ENCODE results near the gene TBXA2R.

The TBXA2R gene

DNA sequence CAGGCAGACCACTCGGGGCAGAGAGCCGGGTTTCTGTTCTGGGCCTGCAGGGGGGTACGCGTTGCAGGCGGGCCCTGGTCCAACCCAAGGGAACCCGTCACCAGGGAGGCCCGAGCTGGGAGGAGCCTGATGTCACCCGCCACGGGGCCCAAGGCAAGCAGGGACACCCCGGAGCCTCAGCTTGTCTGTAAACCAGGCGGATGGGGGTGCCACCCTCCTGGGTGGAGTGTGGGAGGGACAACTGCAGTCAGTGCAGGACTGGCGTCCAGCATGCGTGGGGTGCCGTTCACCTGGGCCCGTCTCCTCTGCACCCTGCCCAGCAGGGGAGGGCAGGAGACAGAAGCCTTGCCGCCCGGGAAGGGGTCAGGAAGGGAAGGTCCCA lies 12.9 kb upstream of the TBXA2R start:
- no peak for DNase-seq (ENCODE audit: low spot score)

- DNase-seq (ENCODE audit: low spot score): no peak
Measured at GRCh38 chr19:3618811-3619630, 12.3 kb upstream of the TBXA2R start.

DNA sequence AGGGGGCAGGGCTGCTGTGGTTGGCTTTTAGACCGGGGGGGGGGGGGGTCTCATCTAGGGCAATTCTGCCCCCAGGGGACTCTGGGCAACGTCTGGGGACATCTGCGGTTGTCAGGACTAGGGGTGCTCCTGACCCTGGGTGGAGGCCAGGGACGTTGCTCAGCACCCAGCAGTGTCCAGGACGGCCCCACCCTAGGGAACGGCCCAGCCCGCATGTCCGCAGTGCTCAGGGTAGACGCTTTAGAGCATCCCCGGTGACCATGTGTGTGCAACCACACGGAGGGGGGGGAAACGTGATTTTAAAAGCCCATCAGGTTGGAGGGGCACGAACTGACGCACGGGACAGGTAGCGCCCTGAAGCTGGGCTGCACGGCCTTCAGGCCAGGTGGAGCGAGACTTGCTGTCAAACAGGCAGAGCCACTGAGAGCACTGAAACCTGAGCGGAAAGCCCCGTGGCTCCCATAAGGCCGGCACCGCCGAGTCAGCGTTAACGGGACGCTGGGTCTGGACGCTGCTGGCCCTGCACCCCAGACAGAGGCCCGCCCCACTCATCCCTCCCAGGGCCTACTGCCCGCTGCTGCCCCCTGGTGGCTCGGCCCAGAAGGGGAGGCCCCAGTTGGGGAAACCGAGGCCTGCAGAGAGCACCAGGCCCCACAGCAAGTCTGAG lies 11.6 kb upstream of the TBXA2R start:
- no peak for DNase-seq (ENCODE audit: low spot score)

GRCh38 chr19:3617463-3617862 lies 10.8 kb upstream of the TBXA2R start:
- DNase-seq (ENCODE audit: low spot score): no peak

- no peak for DNase-seq (ENCODE audit: low spot score)
Measured at GRCh38 chr19:3615524-3616135, 9.0 kb upstream of the TBXA2R start.

DNA sequence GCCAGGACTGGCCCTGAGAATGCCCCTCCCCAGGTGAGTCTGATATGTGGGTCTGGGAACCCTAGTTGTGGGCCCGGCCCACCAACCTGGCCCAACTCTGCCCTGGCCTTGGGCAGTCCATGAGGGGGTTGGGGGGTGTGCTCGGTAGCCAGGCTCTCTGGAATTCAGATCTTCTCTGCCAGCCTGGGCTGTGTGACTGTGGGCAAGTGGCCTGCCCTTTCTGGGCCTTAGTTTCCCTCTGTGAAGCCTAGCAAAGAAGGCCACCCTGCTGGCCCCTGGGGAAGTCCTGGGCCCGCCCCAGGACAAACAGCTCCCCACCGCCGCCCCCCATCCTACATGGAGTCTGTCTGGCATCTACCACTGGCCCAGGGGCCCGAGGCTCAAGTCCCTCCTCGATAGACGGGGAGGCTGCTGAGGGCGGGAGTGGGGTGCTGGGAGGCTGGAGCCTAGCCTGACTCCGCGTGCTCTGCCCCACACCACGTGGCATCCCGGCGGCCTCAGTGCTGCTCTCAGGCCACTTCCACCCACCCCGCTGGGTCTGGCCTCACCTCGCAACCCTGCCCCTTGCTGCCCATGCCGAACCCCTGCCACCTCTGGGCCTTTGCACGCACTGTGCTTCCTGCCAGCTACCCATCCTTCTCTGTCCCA lies 8.3 kb upstream of the TBXA2R start:
- DNase-seq (ENCODE audit: low spot score): no peak

DNA sequence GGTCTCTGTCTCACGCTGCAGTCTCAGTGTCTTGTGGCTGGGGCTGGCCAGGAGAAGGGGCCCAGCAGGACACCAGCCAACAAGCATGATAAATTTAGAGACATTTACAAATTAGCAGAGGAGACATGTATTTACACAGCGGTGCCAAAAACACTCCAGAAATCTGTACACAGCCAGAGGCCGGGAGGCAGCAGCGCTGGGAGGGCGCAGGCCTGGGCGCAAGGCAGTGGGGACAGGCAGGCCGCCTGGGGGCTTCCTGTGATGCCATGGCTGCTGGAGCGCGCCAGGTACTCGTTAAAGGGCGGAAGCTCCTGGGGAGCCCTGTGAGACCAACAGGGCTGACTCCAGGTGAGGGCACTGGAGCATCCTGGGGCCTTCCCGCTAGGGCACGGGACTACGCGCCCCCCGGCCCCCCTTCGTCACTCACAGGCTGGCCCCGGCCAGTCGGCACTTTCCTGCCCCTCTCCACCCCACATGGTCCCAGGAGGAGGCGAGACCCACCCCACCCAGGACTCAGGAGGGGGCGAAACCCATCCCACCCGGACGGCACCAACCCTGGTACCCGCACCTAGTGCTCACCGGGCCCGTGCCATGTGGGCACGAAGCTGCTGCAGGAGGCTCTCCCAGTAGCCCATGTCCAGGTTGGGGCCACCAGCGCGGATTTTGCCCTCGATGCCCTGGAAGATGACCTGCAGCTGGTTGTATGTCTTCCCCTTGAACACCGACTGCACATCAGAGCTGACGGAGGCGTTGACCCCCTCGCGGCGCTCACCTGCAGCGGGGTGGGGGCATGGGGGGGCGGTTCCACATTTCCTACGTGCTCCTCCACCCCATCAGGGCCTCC lies 7.4 kb upstream of the TBXA2R start:
- no peak for DNase-seq (ENCODE audit: low spot score)

DNA sequence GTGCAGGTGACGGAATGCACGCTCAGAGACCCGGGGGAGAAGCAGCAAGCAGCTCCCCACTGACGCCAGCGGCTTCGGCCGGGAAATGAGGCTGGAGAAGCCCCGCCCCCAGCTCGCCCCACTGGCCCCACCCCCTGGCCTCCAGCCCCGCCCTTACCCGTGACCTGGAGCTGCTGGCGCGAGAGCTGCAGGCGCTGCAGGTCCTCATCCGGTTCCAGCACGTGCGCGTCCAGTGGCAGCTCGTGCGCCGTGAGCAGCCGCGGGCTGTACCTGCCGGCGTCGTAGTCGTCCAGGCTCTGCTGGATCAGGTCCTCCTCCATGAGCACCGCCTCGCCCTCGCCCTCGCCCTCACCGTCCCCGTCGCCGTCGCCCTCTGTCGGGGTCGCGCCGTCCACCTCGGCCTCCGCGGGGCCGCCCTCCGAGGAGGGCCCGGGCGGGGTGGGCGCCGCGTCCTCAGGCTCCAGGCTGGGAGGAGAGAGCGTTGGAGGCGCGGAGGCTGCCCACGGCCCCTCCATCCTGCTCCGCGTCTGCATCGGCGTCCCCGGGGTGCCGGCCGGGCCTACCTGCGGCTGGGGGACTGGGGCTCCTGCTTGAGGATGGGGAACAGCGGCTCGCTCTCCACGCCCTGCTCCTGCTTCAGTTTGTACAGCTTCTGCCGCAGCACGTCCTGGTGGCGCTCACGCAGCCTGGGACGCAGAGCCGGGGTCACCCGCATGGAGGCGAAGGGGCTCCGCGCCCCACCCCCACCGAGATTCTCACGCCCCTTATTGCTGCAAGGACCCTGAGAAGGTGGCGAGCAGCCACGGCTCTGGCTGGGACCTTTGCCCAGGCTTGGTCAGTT lies 6.4 kb upstream of the TBXA2R start:
- DNase-seq (ENCODE audit: low spot score): no peak

- no peak for DNase-seq (ENCODE audit: low spot score)
Measured at GRCh38 chr19:3612330-3612729, 5.7 kb upstream of the TBXA2R start.

- no peak for DNase-seq (ENCODE audit: low spot score)
Measured at GRCh38 chr19:3611841-3612240, 5.2 kb upstream of the TBXA2R start.

DNA sequence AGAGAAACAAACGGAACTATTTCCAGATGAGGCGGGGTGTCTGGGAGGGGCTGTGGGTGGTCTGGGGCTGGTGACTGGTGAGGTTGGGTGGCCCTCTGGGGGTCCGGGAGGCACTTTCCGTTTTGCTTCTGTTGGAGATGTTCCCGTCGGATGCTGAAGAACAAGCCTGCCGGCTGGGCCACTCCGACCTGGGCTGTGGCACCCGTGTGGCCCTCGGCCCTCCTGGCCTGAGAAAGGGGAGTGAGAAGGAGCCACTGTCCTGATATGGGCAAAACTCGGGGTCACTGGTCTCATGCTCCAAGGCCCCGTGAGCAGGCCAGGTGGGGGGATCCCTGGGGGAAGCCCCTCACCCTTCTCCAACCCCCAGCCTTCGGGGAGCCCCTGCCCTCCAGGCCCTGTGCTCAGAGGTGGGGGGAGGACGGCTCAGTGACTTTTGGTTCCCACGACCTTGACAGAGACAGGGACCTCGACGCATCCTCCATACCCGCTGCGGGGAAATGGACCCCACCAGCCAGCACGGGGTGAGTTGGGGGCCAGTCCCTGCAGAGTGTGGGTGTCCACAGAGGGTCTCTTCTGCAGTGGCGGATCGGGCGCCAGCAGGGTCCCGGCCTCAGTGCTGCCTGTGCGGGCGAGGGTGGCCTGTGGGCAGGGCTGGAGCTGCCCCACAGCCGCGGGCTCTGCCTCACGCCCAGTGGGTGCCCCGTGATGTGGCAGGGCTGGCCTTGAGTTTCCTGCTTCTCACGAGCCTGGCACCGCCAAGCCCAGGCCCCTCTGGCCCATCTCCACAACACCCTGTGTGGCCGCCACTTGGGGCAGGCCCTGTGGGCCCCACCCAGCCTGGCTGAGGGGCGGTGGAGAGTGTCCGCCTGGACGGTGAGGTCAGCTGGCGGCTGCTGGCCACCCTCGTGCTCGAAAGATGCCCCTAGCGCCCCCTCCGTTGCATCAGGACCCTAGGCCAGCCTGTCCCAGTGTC lies 4.4 kb upstream of the TBXA2R start:
- no peak for DNase-seq (ENCODE audit: low spot score)

DNA sequence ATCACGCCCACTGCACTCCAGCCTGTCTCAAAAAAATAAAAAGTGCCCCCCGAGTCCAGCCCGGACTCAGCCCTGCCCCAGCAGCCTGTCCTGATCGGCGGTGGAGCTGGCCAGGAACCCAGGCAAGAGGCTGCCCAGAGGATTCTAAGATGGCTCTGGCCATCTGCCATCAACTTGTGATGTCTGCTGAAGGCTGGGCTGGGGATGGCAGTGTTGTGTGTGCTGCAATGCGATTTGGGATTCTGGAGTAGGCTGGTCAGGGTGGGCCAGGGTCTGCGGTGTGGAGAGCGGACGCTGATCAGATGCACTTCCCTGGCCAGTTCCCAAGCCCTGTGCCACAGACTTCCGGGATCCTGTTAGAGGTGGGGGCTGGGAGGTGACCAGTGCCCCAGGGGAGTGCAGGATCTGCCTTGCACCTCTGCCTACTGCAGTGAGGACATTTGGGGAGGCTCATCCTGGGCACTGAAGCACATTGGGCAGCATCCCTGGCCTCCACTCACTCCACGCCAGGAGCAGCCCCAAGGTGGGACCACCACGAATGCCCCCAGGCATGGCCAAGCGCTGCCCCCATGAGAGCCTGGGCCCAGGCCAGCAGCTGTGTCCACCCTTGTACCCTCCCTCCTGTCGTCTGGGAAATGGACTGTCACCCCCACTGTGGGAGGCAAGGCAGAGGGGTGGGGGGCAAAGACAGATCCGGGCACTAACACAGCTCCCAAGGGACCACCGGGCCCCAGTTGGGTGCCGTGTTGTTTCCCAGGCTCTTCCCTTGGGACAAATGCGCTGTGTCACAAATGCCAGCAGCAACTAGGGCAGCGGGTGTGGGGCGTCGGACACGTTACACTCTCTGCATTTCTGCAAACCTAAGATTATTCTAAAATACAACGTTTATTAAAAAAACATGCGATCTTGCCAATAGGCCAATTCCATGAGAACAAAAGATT lies 3.4 kb upstream of the TBXA2R start:
- no peak for DNase-seq (ENCODE audit: low spot score)

GRCh38 chr19:3608750-3609322 lies 2.2 kb upstream of the TBXA2R start:
- DNase-seq (ENCODE audit: low spot score): no peak

DNA sequence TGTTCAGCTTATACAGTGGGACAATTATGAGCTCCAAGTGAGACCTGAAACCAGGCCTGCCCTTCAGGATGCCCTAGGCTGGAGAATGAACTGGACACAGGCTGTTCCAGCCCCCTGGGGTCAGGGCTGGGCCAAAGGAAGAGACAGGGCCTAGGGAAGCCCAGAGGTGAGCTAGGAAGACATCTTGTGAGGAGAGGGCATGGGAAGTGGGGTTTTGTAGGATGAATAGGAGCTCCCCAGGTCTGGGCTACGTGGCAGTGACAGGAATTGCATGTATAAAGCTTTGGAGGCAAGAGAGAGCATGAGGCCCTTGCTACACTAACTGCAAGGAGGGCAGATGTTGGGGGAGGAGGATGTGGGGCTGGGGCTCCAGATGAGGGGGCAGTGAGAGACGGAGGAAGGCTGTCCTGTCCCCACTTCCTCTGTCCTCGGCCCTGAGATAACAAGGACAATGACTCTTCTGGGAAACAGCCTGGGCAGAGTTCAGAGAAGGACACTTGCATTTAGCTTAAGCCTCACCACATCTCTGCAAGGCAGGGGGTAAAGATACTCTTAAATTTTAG lies 1.5 kb upstream of the TBXA2R start:
- DNase-seq (ENCODE audit: low spot score): no peak

GRCh38 chr19:3607303-3608078 lies 816 bp upstream of the TBXA2R start:
- DNase-seq (ENCODE audit: low spot score): no peak

DNA sequence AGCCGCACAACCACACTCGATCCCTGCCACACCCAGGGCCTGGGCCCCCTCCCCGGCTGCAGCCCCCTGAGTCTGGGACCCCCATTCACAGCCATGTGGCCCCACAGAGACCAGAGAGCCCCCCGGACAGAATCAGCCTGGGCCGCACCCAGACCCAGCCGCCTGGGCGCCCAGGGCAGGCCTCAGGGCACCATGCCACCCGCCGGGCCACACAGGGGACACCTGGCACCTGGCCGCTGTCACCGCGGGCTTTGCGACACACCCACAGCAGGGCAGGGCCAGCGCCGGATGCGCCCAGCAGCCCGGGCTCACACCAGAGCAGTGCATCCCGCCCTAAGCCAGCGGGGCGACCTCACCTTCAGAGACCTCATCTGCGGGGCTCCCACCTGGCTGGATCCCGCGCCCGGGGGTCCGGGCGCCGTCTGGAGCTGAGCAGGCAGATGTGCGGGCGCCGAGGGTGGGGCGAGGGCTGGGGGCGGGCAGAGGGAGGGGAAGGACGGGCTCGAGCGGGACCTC lies 443 bp downstream of the TBXA2R start:
- DNase-seq (ENCODE audit: low spot score): no peak
